ENCODE data around the gene TBCEL.
"Not testable (repeated sequence)": the region's sequence is repeated elsewhere in the genome, so short reads cannot be mapped to it uniquely, and the experiment has no call there.

GRCh38 chr11:121031648-121032047, 7.7 kb downstream of the TBCEL start:
- TF ChIP-seq CTCF (IDR thresholded peaks at IDR 0.05); POLR2AphosphoS5 (IDR thresholded peaks at IDR 0.05; ENCODE audit: low read depth, low read length): not testable (repeated sequence)

Data from Panc1 (cell line).